ENCODE measurements around the gene HEXD. TPM values are rescaled to one million over a fixed set of nuclear protein-coding genes. Genes with fewer than 3 reads are reported as not detected.

The HEXD gene
- total RNA-seq, 1 experiment from 2014 or later: 30.0 TPM

GRCh38 chr17:82440469-82440981 is 22.4 kb downstream of the HEXD start:
- Histone ChIP-seq H3K9me2 (ENCODE audit: insufficient read depth) (no peaks in the 10 kb centered on the region), H2AFZ (no peak overlapping the region), H3K4me2 (no peak overlapping the region), H3K79me2 (ENCODE audit: low read depth) (no peaks in the 10 kb centered on the region), H3K36me3 (ENCODE audit: low read depth) (no peaks in the 10 kb centered on the region), H3K4me3 (no peak overlapping the region), H4K20me1 (ENCODE audit: insufficient read depth) (no peaks in the 10 kb centered on the region), H3K4me1 (replicated peaks; ENCODE audit: insufficient read depth) (no peaks in the 10 kb centered on the region), H3K9me3 (ENCODE audit: insufficient read depth, low read depth) (no peaks in the 10 kb centered on the region), H3K27me3 (ENCODE audit: insufficient read depth, low read depth) (no peaks in the 10 kb centered on the region), H3F3A (ENCODE audit: insufficient read depth, low read depth) (no peaks in the 10 kb centered on the region), H3K27ac (no peak overlapping the region)
- DNase-seq: no peak
- no peak for TF ChIP-seq EZH2 (IDR thresholded peaks at IDR 0.05; ENCODE audit: low read depth)
- no peak for TF ChIP-seq CTCF (conservative IDR thresholded peaks at IDR 0.05)
- CTCF ChIA-PET: no interaction called here
- POLR2A ChIA-PET (ENCODE audit: unreplicated experiment): no interaction called here
- BruUV-seq (replicated peaks): no TSS peak
- intact Hi-C loops (cut with micrococcal nuclease; ENCODE audit: unreplicated experiment): no loop called here

GRCh38 chr17:82440991-82441627 is 23.0 kb downstream of the HEXD start:
- Histone ChIP-seq H3K4me3 (no peak overlapping the region), H3F3A (ENCODE audit: insufficient read depth, low read depth) (no peaks in the 10 kb centered on the region), H3K79me2 (ENCODE audit: low read depth) (no peaks in the 10 kb centered on the region), H3K27ac (no peak overlapping the region), H3K27me3 (ENCODE audit: insufficient read depth, low read depth) (no peaks in the 10 kb centered on the region), H2AFZ (no peak overlapping the region), H3K9me2 (ENCODE audit: insufficient read depth) (no peaks in the 10 kb centered on the region), H3K9me3 (ENCODE audit: insufficient read depth, low read depth) (no peaks in the 10 kb centered on the region), H3K36me3 (ENCODE audit: low read depth) (no peaks in the 10 kb centered on the region), H3K4me2 (no peak overlapping the region), H3K4me1 (replicated peaks; ENCODE audit: insufficient read depth) (no peaks in the 10 kb centered on the region), H4K20me1 (ENCODE audit: insufficient read depth) (no peaks in the 10 kb centered on the region)
- intact Hi-C loops (cut with micrococcal nuclease; ENCODE audit: unreplicated experiment): no loop called here
- no peak for DNase-seq
- BruUV-seq (replicated peaks): no TSS peak
- TF ChIP-seq CTCF (conservative IDR thresholded peaks at IDR 0.05): no peak
- CTCF ChIA-PET: no interaction called here
- POLR2A ChIA-PET (ENCODE audit: unreplicated experiment): no interaction called here

- no TSS peak for BruUV-seq (replicated peaks)
- Histone ChIP-seq H3K4me3 (no peak overlapping the region), H3K36me3 (ENCODE audit: low read depth) (no peaks in the 10 kb centered on the region), H3K4me2 (no peak overlapping the region), H4K20me1 (ENCODE audit: insufficient read depth) (no peaks in the 10 kb centered on the region), H3K79me2 (ENCODE audit: low read depth) (no peaks in the 10 kb centered on the region), H3K27ac (no peak overlapping the region), H3K27me3 (ENCODE audit: insufficient read depth, low read depth) (no peaks in the 10 kb centered on the region), H3F3A (ENCODE audit: insufficient read depth, low read depth) (no peaks in the 10 kb centered on the region), H2AFZ (no peak overlapping the region), H3K4me1 (replicated peaks; ENCODE audit: insufficient read depth) (no peaks in the 10 kb centered on the region), H3K9me3 (ENCODE audit: insufficient read depth, low read depth) (no peaks in the 10 kb centered on the region), H3K9me2 (ENCODE audit: insufficient read depth) (no peaks in the 10 kb centered on the region)
- intact Hi-C loops (cut with micrococcal nuclease; ENCODE audit: unreplicated experiment): no loop called here
- POLR2A ChIA-PET (ENCODE audit: unreplicated experiment): no interaction called here
- TF ChIP-seq CTCF (conservative IDR thresholded peaks at IDR 0.05): no peak
- TF ChIP-seq EZH2 (IDR thresholded peaks at IDR 0.05; ENCODE audit: low read depth): no peak
- no peak for DNase-seq
- CTCF ChIA-PET: no interaction called here
Observed at GRCh38 chr17:82441691-82442487, 23.7 kb downstream of the HEXD start.
